GM12878 (cell line): Measurements from ENCODE around the gene METRN. TPM values are rescaled to one million over a fixed set of nuclear protein-coding genes. Genes with fewer than 3 reads are reported as not detected.

Experiments used
- ATAC-seq: fragments of 200-7000 bp; cut with Tn5 transposase; 3 replicates; pipeline ENCODE4 v1.9.1; 2020; ENCODE audit warnings: mild to moderate bottlenecking, moderate library complexity
- BruUV-seq: library from RNA; stranded (reverse); fragments of 400-500 nt; replicated peaks from 2 replicates; lab custom pipeline; 2021; lab: Mats Ljungman, UMichigan
- CTCF ChIA-PET: fragments of 300-600 bp; sonication (Branson Sonifier 250); formaldehyde crosslinking; extraction: SDS; loops from one replicate; lab custom pipeline; 2021; ENCODE audit warnings: inconsistent platforms; lab: Yijun Ruan, JAX
- POLR2A ChIA-PET: fragments of 350-600 bp; formaldehyde crosslinking; extraction: SDS; loops from one replicate; lab custom pipeline; 2021; ENCODE audit warnings: inconsistent platforms; lab: Charles Lee
- RAD21 ChIA-PET: fragments of 300-600 bp; sonication (Branson Sonifier 250); formaldehyde crosslinking; loops from one replicate; lab custom pipeline; 2023; ENCODE audit warnings: antibody characterized with exemption; ENCODE audit not compliant: unreplicated experiment; lab: Charles Lee
- SMC1A ChIA-PET: fragments of 300-600 bp; sonication (Branson Sonifier 250); formaldehyde crosslinking; loops from one replicate; lab custom pipeline; 2023; ENCODE audit not compliant: unreplicated experiment, uncharacterized antibody; lab: Charles Lee
- DNase-seq: peaks from one replicate; pipeline ENCODE4 v3.0.0-alpha.2; 2011; ENCODE audit warnings: low read depth, low spot score
- FAIRE-seq: peaks from 3 replicates; lab custom pipeline; 2011; peaks lifted over from hg19 to GRCh38; lab: Jason Lieb, UNC
- H2AFZ ChIP-seq: 2 replicates; pipeline ENCODE4 v1.6.0; 2011; ENCODE audit warnings: low read depth, low read length, control low read depth; ENCODE audit not compliant: control insufficient read depth
- H3K27ac ChIP-seq: 2 replicates; pipeline ENCODE4 v1.5.1; 2011; ENCODE audit warnings: control low read depth; ENCODE audit not compliant: control insufficient read depth, insufficient read depth
- H3K27me3 ChIP-seq, 2 experiments: replicated peaks in 1 of 2; 2 replicates each; pipeline versions ENCODE4 v1.6.0 to v1.6.1; 2011; ENCODE audit warnings: low read length in 1 of 2; ENCODE audit not compliant: control insufficient read depth in 2 of 2, insufficient read depth in 2 of 2
- H3K36me3 ChIP-seq, 2 experiments: 2 replicates each; pipeline ENCODE4 v1.5.1; 2011; ENCODE audit warnings: low read length in 1 of 2; ENCODE audit not compliant: control insufficient read depth in 2 of 2, insufficient read depth in 2 of 2
- H3K4me1 ChIP-seq: 2 replicates; pipeline ENCODE4 v1.6.1; 2011; ENCODE audit warnings: mild to moderate bottlenecking, low read length, moderate library complexity, mixed read lengths; ENCODE audit not compliant: control insufficient read depth, insufficient read depth
- H3K4me2 ChIP-seq: 2 replicates; pipeline ENCODE4 v1.6.0; 2011; ENCODE audit warnings: control low read depth; ENCODE audit not compliant: control insufficient read depth, insufficient read depth
- H3K4me3 ChIP-seq: fragments of 200-600 bp; sonication (generic); 2 replicates; pipeline ENCODE4 v1.5.1; 2016
- H3K79me2 ChIP-seq: 2 replicates; pipeline ENCODE4 v1.6.0; 2011; ENCODE audit warnings: low read length; ENCODE audit not compliant: control insufficient read depth, insufficient read depth
- H3K9ac ChIP-seq: 2 replicates; pipeline ENCODE4 v1.8.0; 2011; ENCODE audit warnings: low read length, control low read depth, mixed read lengths; ENCODE audit not compliant: control insufficient read depth, insufficient read depth
- H3K9me3 ChIP-seq: replicated peaks from 3 replicates; pipeline ENCODE4 v1.5.1; 2011; ENCODE audit warnings: mild to moderate bottlenecking, low read length; ENCODE audit not compliant: control insufficient read depth, insufficient read depth
- H4K20me1 ChIP-seq: 2 replicates; pipeline ENCODE4 v1.6.0; 2011; ENCODE audit not compliant: control insufficient read depth, insufficient read depth
- BACH1 ChIP-seq: fragments of 450-650 bp; IDR thresholded peaks from 2 replicates; pipeline ENCODE4 v1.6.1; 2017; ENCODE audit warnings: mild to moderate bottlenecking, borderline replicate concordance
- SMAD1 ChIP-seq: fragments of 450-650 bp; IDR thresholded peaks from 2 replicates; pipeline ENCODE4 v1.6.1; 2018; ENCODE audit warnings: mild to moderate bottlenecking, low read depth; ENCODE audit not compliant: partially characterized antibody
- SREBF2 ChIP-seq: IDR thresholded peaks from 2 replicates; pipeline ENCODE4 v1.6.1; 2012; ENCODE audit warnings: mild to moderate bottlenecking, low read length
- SUPT20H ChIP-seq: IDR thresholded peaks from 2 replicates; pipeline ENCODE4 v1.6.1; 2011; ENCODE audit warnings: low read depth, mild to moderate bottlenecking, low read length, moderate library complexity, borderline replicate concordance; ENCODE audit not compliant: control insufficient read depth
- WGBS: methylation state at CpG from one replicate; pipeline ENCODE4 v1.1.6; 2016; ENCODE audit warnings: low lambda C conversion rate; ENCODE audit not compliant: insufficient replicate concordance, insufficient coverage; ENCODE audit errors: missing lambda C conversion rate; 5-methylcytosine and 5-hydroxymethylcytosine counted together
- in situ Hi-C: fragments of 300-500 bp; cut with MboI; formaldehyde crosslinking; loops from 9 replicates; pipeline ENCODE4 v1.14.3; 2018; ENCODE audit warnings: mixed read lengths
- intact Hi-C: fragments of 100-400 bp; cut with micrococcal nuclease; formaldehyde crosslinking; loops from one replicate; pipeline ENCODE4 v1.14.2; 2022; ENCODE audit not compliant: unreplicated experiment
- polyA plus RNA-seq, 11 experiments: library from polyadenylated mRNA; depleted of rRNA in 4 of 11; unstranded in 6 of 11; stranded (reverse) in 5 of 11; fragments of >200 nt; fragmentation: Nextera tagmentation in 4 of 11; fragmentation: Illumina TruSeq in 1 of 11; extraction: Ambion mirVana in 4 of 11; extraction: Trizol in 1 of 11; gene quantifications; 1 replicate in 1 of 11; 2 replicates in 10 of 11; pipeline versions ENCODE4 v1.2.1 to v1.2.3, GENCODE V29; 2011 to 2016; ENCODE audit warnings: inconsistent platforms in 2 of 11, missing spikeins in 2 of 11, low read depth in 1 of 11
- total RNA-seq, 4 experiments: library from RNA; depleted of rRNA in 3 of 4; stranded (reverse); fragments of >200 nt in 3 of 4; fragmentation: Illumina TruSeq in 1 of 4; extraction: Trizol in 1 of 4; gene quantifications; 2 replicates each; pipeline versions ENCODE4 v1.2.1 to v1.2.3, GENCODE V29; 2013 to 2021
- TF ChIP-seq, protein P1 (sequence below): IDR thresholded peaks from 2 replicates; pipeline ENCODE4 v1.6.1; 2011; ENCODE audit warnings: low read depth, low read length, improper control_type of control experiment, borderline replicate concordance
- TF ChIP-seq, protein P2 (sequence below): fragments of 450-650 bp; IDR thresholded peaks from 2 replicates; pipeline ENCODE4 v1.6.1; 2017; ENCODE audit warnings: mild to moderate bottlenecking

Gene METRN
- total and polyA plus RNA-seq, 10 of the 15 experiments (the other 5 are each of a cell fraction or from before 2014, with no cell fraction given), result 0.11 to 12.8 (median 1.1) TPM; not detected in 1

DNA sequence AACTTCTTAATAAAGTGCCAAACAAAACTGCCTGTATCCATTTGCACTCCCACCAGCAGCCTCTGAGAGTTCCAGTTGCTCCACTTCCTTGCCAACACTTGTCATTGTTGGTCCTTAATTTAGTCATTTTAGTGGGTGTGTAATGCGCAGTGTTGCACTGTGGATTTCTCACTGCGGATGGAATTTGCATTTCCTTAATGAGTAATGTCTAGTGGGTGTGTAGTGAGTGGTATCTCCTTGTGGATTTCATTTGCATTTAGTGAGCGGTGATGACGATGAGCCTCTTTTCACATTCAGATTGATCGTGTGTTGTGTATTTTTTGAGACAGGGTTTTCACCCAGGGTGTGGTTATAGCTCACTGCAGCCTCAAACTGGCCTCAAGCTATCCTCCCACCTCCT lies 41.5 kb downstream of the METRN start:
- DNase-seq, result no peak
- intact Hi-C loops, result no loop called here
- CTCF ChIA-PET, result no interaction called here
- Histone ChIP-seq H3K4me2 (no peak overlapping the region), H3K4me3 (no peak overlapping the region), H3K79me2 (no peaks in the 10 kb centered on the region), H3K9me3 (no peaks in the 10 kb centered on the region; the same call in 2 of the 3 replicates), H3K27ac (no peak overlapping the region), H3K27me3 (no peaks in the 10 kb centered on the region; a peak in 1 of 4 replicates), H4K20me1 (no peaks in the 10 kb centered on the region), H2AFZ (no peak overlapping the region), H3K36me3 (no peaks in the 10 kb centered on the region), H3K9ac (no peak overlapping the region), H3K4me1 (no peaks in the 10 kb centered on the region)
- SMC1A ChIA-PET, result no interaction called here
- in situ Hi-C loops, result no loop called here
- no peak for TF ChIP-seq SUPT20H
- TF ChIP-seq BACH1, result no peak
- RAD21 ChIA-PET, result no interaction called here
- no TSS peak for BruUV-seq
- no peak for FAIRE-seq
- POLR2A ChIA-PET, result no interaction called here
- 3% methylated on average over 5 of the region's 5 CpGs for WGBS
- no peak for ATAC-seq

DNA sequence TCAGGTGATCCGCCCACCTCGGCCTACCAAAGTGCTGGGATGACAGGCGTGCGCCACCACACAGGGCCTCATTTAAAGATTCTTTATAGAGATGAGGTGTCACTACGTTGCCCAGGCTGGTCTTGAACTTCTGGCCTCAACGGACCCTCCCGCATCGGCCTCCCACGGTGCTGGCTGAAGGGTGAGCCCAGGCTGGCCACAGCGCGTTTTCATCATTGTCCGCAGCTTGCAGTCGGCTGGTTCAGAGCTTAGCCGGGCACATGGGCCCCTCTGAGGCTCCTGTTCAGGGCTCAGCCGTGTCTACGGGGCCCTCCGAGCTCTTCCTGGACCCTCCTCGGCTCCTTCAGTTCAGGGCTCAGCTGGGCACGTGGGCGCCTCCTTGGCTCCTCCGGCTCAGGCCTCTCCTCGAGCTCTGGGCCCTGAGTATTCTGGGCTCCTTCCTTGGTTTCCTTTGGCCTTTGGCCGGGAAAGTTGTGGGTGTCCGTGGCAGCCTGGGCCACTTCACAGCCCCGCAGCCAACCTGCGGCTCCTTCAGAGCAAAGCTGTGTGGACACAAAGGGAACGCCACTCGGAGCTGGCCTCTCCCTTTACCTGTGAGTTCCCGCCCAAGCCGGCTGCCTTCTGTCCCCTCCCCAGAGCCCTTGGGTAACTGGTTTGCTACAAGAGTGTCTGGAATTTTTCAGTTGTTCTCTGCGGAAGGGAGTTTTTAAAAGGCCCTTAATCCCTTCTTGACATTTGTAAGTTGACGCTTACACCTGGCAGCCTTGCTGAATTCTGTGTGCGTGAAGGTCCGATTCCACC lies 44.4 kb downstream of the METRN start:
- ChIA-PET SMC1A (no interaction called here), POLR2A (no interaction called here), RAD21 (interaction anchor here (0.6 kb wide), 1 partner anchor 39 kb away, joined by 3 read pairs; no protein-coding TSS in a partner anchor), CTCF (no interaction called here)
- Histone ChIP-seq H3K4me3 (no peak overlapping the region), H3K27ac (no peak overlapping the region), H3K9me3 (no peaks in the 10 kb centered on the region; the same call in 2 of the 3 replicates), H3K79me2 (no peaks in the 10 kb centered on the region), H3K36me3 (no peaks in the 10 kb centered on the region), H3K4me2 (no peak overlapping the region), H4K20me1 (no peaks in the 10 kb centered on the region), H3K9ac (no peak overlapping the region), H3K27me3 (no peaks in the 10 kb centered on the region; a peak in 1 of 4 replicates), H3K4me1 (no peaks in the 10 kb centered on the region), H2AFZ (no peak overlapping the region)
- no peak for ATAC-seq
- BruUV-seq, result no TSS peak
- TF ChIP-seq, protein P1, sequence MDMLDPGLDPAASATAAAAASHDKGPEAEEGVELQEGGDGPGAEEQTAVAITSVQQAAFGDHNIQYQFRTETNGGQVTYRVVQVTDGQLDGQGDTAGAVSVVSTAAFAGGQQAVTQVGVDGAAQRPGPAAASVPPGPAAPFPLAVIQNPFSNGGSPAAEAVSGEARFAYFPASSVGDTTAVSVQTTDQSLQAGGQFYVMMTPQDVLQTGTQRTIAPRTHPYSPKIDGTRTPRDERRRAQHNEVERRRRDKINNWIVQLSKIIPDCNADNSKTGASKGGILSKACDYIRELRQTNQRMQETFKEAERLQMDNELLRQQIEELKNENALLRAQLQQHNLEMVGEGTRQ, result no peak
- TF ChIP-seq SREBF2 (no peak), SUPT20H (no peak), SMAD1 (no peak)
- TF ChIP-seq, protein P2, sequence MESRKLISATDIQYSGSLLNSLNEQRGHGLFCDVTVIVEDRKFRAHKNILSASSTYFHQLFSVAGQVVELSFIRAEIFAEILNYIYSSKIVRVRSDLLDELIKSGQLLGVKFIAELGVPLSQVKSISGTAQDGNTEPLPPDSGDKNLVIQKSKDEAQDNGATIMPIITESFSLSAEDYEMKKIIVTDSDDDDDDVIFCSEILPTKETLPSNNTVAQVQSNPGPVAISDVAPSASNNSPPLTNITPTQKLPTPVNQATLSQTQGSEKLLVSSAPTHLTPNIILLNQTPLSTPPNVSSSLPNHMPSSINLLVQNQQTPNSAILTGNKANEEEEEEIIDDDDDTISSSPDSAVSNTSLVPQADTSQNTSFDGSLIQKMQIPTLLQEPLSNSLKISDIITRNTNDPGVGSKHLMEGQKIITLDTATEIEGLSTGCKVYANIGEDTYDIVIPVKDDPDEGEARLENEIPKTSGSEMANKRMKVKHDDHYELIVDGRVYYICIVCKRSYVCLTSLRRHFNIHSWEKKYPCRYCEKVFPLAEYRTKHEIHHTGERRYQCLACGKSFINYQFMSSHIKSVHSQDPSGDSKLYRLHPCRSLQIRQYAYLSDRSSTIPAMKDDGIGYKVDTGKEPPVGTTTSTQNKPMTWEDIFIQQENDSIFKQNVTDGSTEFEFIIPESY, result no peak
- in situ Hi-C loops, result no loop called here
- intact Hi-C loops, result no loop called here
- 72% methylated on average over 34 of the region's 34 CpGs for WGBS
- DNase-seq, result no peak
- no peak for FAIRE-seq
